Activated T-cell treated with anti-CD3 and anti-CD28 coated beads, Interleukin-2, amount 50 U/mL, for 24 hours (primary cell): ENCODE data around the gene ATG9A.

Experiments
- DNase-seq: peaks from one replicate; pipeline ENCODE4 v3.0.0-alpha.2; 2020
- H3K27ac Mint-ChIP-seq: 2 replicates; pipeline ENCODE4 v1.8.0; 2020; ENCODE audit warnings: mild to moderate bottlenecking, mixed read lengths
- H3K27me3 Mint-ChIP-seq: 2 replicates; pipeline ENCODE4 v1.8.0; 2020; ENCODE audit warnings: mixed read lengths
- H3K36me3 Mint-ChIP-seq: 2 replicates; pipeline ENCODE4 v1.8.0; 2020; ENCODE audit warnings: low read depth, mixed read lengths
- H3K4me1 Mint-ChIP-seq: 2 replicates; pipeline ENCODE4 v1.8.0; 2020; ENCODE audit warnings: low read depth, mixed read lengths
- H3K4me3 Mint-ChIP-seq: 2 replicates; pipeline ENCODE4 v1.8.0; 2020; ENCODE audit warnings: mild to moderate bottlenecking, moderate library complexity, mixed read lengths
- H3K9me3 Mint-ChIP-seq: 2 replicates; pipeline ENCODE4 v1.8.0; 2020; ENCODE audit warnings: mixed read lengths

Gene ATG9A

DNA sequence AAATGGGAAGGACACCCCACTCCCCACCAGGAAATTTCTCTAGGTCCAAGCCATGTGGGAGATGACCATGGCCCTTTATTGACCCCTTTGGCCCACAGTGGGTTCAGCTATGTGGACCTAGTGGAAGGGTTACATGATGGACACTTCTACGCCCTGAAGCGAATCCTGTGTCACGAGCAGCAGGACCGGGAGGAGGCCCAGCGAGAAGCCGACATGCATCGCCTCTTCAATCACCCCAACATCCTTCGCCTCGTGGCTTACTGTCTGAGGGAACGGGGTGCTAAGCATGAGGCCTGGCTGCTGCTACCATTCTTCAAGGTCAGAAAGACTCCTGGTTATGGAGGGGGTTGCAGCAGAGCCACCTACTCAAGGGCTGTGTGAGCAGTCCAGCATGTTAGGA, 17.1 kb upstream of the ATG9A start:
- no peaks in the 10 kb centered on the region for H3K27me3 Mint-ChIP-seq
- H3K4me1 Mint-ChIP-seq = peaks cover 68% of the 10 kb centered on the region
- H3K27ac Mint-ChIP-seq = peak overlapping the region; percentile 99
- H3K9me3 Mint-ChIP-seq = no peaks in the 10 kb centered on the region
- H3K4me3 Mint-ChIP-seq = peak overlapping the region; percentile 98
- peaks cover 61% of the 10 kb centered on the region for H3K36me3 Mint-ChIP-seq
- no peak for DNase-seq

DNA sequence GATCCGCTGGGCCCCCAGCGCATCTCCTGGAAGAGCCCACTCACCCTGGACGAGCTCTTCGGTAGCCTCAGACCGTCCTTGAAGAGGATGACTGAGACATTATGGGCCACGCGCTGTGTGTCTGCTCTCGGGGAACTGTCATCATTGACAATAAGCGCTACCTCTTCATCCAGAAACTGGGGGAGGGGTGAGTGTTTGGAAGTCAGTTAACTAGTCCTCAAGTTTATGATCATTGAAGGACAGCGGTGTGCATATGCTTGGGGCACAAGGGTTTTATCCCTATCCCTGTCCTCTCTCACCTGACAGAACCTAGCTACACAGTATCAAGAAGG, 16.4 kb upstream of the ATG9A start:
- peaks cover 54% of the 10 kb centered on the region for H3K36me3 Mint-ChIP-seq
- H3K4me3 Mint-ChIP-seq = peak overlapping the region; percentile 98
- peak overlapping the region; percentile 99 for H3K27ac Mint-ChIP-seq
- no peaks in the 10 kb centered on the region for H3K9me3 Mint-ChIP-seq
- DNase-seq = no peak
- no peaks in the 10 kb centered on the region for H3K27me3 Mint-ChIP-seq
- H3K4me1 Mint-ChIP-seq = peaks cover 61% of the 10 kb centered on the region

DNA sequence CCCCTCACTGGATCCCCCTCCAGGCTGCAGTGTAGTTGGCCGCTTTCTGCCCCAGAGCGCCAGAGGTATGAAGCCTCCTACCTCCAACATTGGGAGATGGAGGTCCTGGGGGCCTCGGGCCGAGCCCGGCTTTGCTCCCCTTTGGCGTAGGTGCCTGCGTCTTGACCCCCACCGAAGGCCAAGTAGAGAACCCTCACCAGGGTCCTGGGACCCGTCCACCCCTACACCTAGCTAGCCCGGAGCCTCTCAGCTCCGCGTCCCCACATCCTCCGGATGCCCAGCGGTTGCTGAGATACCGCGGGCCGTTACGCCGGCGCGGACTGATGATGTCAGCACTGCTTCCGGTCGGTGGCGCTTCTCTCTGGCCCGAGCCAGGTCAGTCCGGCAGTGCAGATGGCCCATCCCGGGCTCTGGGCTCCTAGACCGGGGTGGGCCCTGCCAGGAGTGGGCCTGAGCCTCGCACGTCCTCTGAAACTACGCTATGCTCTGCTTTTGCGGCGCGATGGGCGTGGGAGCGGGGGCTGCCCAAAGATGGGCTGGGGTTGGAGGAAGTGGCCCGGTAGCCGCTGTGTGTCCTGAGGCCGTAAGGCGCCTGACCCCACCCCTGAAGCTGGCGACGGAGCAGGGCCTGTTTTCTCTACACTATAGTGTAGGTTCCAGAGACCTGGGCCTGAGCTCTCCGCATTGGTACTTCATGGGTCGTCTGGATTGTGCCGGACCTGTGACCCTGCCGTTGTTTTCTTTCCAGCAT, 15.9 kb upstream of the ATG9A start, which contains the start of the genes GLB1L and STK16:
GLB1L (minus strand) TSS at position 297 of the 751 bp plus-strand sequence. CDS start 1,871 bp downstream, outside the sequence.
STK16 (plus strand) TSS at position 332 of the 751 bp plus-strand sequence. CDS start 521 bp downstream, outside the sequence.
- peak within 1 kb of the TSS; percentile 98 for H3K4me3 Mint-ChIP-seq
- DNase-seq = peak; percentile 95
- peak within 1 kb of the TSS; percentile 99 for H3K27ac Mint-ChIP-seq
- no peaks in the 10 kb centered on the region for H3K9me3 Mint-ChIP-seq
- peaks cover 55% of the 10 kb centered on the region for H3K4me1 Mint-ChIP-seq
- H3K27me3 Mint-ChIP-seq = no peaks in the 10 kb centered on the region
- H3K36me3 Mint-ChIP-seq = peaks cover 49% of the 10 kb centered on the region

DNA sequence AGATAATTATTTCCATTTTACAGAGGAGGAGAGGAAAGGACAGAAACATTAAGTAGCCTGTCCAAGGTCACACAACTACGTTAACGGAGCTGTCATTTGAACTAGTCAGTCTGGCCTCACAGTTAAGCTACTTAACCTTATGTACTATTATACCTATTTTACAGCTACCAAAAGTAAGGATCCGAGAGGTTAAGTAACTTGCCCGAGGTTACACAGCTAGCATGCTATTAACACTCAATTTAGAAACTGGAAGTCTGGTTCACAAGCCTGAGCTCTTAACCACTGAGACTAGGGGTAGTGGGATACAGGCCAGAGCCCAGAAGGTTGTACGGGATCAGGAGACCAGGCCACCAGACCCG, 15.3 kb upstream of the ATG9A start:
- peak overlapping the region; percentile 98 for H3K4me3 Mint-ChIP-seq
- H3K27me3 Mint-ChIP-seq = no peaks in the 10 kb centered on the region
- peaks cover 44% of the 10 kb centered on the region for H3K36me3 Mint-ChIP-seq
- no peak for DNase-seq
- H3K9me3 Mint-ChIP-seq = no peaks in the 10 kb centered on the region
- peaks cover 50% of the 10 kb centered on the region for H3K4me1 Mint-ChIP-seq
- H3K27ac Mint-ChIP-seq = peak overlapping the region; percentile 99

DNA sequence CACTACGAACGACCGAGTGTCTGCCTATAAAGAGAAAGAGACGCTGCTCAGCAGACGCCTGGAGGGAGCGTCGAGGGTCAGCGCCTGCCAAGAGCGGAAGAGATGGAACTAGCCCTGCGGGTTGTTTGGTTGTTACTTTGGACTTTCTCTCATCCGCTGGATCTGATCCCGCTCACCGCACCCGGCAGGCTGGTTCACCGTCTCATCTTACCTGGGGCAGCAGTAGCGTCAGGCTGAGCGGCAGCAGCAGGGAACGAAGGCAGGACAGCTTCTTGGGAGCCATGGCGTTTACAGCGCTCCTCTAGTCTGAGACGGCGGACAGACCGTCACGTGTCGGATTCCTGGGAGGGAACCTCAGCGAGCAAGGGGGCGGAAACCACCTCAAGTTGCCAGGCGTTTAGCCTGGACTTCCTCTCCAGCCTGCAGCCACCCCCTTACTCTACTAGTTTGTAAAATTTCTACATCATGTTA, 13.9 kb upstream of the ATG9A start:
- Mint-ChIP-seq H3K4me3 (no peak overlapping the region), H3K9me3 (no peaks in the 10 kb centered on the region), H3K27ac (peak overlapping the region; percentile 22), H3K36me3 (peaks cover 42% of the 10 kb centered on the region), H3K27me3 (no peaks in the 10 kb centered on the region), H3K4me1 (peaks cover 35% of the 10 kb centered on the region)
- no peak for DNase-seq

DNA sequence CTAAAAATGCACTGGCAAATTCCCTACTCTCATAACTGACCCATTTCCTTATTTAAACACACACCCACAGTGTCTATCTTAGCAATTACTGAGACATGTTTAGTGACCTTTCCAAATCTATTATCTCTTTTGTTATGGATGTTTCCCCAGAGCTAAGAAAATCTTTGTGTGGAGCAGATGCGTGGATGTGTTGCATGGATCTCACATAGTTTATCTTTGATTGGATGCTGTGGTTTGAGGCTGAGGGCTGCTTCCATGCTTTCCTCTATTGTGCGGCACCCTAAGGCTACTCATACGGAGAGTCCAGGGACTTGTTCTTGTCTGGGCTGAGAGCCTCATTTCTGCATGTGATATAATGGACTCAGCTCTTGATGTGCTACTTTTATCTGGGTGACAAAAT, 4.9 kb upstream of the ATG9A start:
- Mint-ChIP-seq H3K9me3 (no peaks in the 10 kb centered on the region), H3K4me3 (no peak overlapping the region), H3K36me3 (peaks cover 91% of the 10 kb centered on the region), H3K27ac (no peak overlapping the region), H3K27me3 (no peaks in the 10 kb centered on the region), H3K4me1 (peaks cover 31% of the 10 kb centered on the region)
- DNase-seq = no peak

DNA sequence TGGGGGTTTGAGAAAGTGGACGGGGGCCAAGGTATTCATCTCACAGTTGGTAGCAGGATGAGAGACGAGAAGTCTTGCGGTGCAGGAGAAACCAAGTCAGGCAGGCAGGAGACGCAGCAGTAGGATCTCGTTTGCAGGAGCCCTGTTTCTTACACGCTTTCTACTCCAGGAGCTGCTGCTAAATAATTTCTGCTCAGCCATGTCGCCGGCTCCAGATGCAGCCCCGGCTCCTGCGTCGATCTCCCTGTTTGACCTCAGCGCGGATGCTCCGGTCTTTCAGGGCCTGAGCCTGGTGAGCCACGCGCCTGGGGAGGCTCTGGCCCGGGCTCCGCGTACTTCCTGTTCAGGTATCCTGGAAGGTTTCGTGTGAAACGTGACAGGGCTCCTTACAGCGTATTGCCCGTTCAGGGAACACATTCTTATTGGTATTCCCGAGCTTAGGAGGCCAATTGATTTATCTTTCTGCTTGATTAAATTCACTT, 664 bp upstream of the ATG9A start:
- Mint-ChIP-seq H3K27ac (peak overlapping the region; percentile 98), H3K27me3 (no peaks in the 10 kb centered on the region), H3K9me3 (no peaks in the 10 kb centered on the region), H3K36me3 (peaks cover 84% of the 10 kb centered on the region), H3K4me1 (peaks cover 53% of the 10 kb centered on the region), H3K4me3 (peak overlapping the region; percentile 98)
- DNase-seq = peak; percentile 72

DNA sequence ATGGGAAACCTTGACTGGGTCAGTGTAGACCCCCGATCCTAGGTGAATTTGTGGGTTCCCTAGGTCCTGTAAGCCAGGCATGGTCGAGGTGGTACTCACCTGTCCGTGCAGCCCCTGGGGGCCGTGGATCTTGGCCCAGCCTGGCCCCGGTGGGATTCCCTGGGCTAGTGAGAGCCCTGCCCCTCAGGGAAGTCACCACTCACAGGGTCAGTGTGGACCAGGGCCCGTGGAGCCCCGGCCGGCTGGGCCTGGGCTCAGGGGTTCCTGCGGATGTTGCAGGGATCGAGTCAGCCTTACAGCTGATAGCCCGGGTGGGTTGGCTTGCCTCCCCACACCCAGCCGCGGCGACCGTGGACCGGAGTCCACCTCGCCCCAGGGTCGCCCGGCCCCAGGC, 528 bp downstream of the ATG9A start:
- H3K4me3 Mint-ChIP-seq = peak overlapping the region; percentile 98
- H3K4me1 Mint-ChIP-seq = peaks cover 53% of the 10 kb centered on the region
- no peaks in the 10 kb centered on the region for H3K9me3 Mint-ChIP-seq
- peak; percentile 45 for DNase-seq
- peaks cover 84% of the 10 kb centered on the region for H3K36me3 Mint-ChIP-seq
- H3K27me3 Mint-ChIP-seq = no peaks in the 10 kb centered on the region
- peak overlapping the region; percentile 81 for H3K27ac Mint-ChIP-seq

DNA sequence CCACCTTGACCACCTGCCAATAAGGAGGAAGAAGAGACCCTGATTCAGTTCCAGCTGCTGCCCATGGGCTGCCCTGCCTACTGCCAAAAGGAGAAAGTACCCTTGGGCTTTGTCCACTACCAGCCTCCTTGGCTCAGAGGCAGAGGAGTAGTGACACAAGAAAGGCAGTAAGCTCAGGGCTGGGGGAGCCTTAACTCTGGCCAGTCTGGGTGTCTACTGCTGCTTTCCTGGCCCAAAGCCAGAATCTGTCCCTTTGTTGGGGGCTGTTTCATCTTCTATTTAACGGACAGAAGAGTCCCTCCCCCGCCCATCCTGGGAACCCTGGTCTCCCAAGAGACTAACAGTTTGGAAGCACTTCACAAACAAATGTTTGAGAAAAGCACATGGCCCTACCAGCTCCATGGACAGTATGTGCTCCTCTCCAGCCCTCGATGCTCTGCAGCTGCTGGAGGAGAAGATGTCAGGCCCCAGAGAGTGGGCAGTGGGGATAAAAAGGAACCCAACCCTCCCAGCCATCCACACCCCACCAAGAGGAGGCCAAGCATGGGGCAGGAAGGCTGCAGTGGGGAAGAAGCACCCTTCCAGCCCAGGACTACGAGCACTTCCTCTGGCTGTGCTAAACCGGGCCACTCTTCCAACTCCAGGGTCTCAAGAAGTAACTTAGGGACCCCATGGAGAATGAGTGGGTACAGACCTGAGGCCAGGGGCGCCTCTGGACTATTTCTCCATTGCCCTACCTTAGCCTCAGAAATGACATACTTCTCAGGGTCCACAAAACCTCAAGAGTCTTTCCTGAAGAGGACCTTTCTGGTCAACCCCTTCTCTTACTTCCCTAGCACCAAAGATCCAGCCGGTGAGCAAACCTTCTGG, 1.2 kb downstream of the ATG9A start:
- H3K27ac Mint-ChIP-seq = peak overlapping the region; percentile 81
- H3K4me3 Mint-ChIP-seq = peak overlapping the region; percentile 98
- H3K36me3 Mint-ChIP-seq = peaks cover 84% of the 10 kb centered on the region
- H3K4me1 Mint-ChIP-seq = peaks cover 48% of the 10 kb centered on the region
- H3K9me3 Mint-ChIP-seq = no peaks in the 10 kb centered on the region
- H3K27me3 Mint-ChIP-seq = no peaks in the 10 kb centered on the region
- DNase-seq = no peak

DNA sequence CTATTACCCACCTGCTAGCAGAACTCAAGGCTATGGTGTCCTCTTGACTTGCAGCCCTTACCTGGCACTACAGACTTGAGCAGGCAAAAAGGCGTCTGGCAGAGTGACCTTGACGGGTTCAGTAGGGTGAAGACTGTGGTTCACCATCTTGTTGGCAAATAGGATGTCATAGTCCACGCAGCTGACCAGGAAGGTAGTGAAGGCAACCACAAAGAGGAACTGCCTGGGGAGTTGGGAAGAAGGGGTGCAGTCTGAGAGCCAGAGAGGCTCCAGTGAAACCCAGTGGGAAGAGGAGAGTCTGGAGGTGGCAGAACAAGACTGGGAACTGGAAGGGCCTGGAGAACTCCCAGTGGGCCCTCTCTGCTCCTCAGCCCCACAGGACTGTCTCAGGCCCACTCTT, 4.1 kb downstream of the ATG9A start:
- no peak for DNase-seq
- Mint-ChIP-seq H3K9me3 (no peaks in the 10 kb centered on the region), H3K27me3 (no peaks in the 10 kb centered on the region), H3K4me1 (peaks cover 25% of the 10 kb centered on the region), H3K27ac (peak overlapping the region; percentile 23), H3K4me3 (no peak overlapping the region), H3K36me3 (peaks cover 86% of the 10 kb centered on the region)

DNA sequence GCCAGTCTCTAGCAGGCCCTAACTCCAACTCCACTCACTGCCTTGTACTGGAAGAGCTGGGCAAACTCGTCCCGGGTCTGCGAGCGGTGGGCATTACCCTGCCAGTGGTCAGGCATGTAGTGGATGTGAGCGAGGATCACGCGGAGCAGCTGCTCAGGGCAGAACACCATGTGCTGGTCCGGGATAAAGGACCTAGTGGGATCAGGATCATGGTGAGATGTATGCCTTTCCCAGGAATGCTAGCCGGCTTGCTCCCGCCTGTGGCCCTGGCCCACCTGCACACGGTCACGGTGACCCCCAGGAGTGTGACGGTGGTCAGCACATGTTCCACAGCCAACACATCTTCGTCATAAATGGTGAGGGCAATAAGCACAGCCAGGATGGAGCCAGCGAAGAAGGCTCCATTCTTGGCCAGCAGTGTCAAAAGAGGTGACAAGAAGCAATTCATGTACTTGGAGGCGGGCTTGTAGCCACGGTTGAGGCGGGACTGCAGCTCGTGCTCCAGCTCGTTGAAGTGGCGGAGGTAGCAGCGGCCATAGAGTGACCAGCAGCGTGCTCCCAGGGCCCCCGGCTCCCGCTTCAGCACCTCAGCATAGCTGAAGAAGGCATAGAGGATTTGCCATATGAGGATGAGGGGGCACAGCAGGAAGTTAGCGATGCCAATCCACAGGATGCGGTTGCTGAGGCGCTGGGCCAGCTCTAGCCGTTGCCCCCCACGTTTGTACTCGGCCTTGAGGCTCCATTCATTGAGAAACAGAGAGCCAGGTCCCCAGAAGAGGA, 5.4 kb downstream of the ATG9A start:
- no peak for DNase-seq
- Mint-ChIP-seq H3K9me3 (no peaks in the 10 kb centered on the region), H3K36me3 (peaks cover 90% of the 10 kb centered on the region), H3K27ac (no peak overlapping the region), H3K4me1 (peaks cover 31% of the 10 kb centered on the region), H3K27me3 (no peaks in the 10 kb centered on the region), H3K4me3 (no peak overlapping the region)

DNA sequence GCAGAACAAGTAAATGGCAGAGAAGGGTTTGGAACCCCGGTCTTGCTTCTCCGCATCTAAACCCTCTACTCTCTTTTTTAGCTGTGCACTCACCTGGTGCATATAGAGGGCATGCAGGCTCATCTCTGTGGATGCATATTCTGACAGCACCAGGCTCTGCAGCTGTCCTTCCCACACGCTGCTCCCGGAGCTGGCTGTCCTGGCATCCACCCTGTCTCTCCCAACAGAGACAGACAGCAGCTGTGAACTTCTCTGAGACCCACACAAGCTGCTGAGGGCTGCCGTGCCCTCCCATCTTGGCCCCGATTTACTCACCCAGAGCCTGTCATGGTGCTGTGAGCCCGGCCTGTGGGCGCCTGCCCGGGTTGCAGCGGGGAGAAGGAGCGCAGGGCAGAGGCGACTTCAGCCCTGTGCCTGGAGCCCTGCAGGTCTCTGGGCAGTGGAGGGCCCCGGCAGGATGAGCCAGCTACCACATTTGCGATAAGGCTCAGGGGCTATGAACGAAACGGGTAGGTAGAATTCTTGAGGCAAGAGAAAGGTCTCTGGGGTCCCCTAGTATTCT, 7.4 kb downstream of the ATG9A start:
- no peaks in the 10 kb centered on the region for H3K9me3 Mint-ChIP-seq
- no peak for DNase-seq
- no peak overlapping the region for H3K4me3 Mint-ChIP-seq
- H3K27me3 Mint-ChIP-seq = no peaks in the 10 kb centered on the region
- peaks cover 80% of the 10 kb centered on the region for H3K36me3 Mint-ChIP-seq
- H3K4me1 Mint-ChIP-seq = peaks cover 24% of the 10 kb centered on the region
- H3K27ac Mint-ChIP-seq = peak overlapping the region; percentile 18

DNA sequence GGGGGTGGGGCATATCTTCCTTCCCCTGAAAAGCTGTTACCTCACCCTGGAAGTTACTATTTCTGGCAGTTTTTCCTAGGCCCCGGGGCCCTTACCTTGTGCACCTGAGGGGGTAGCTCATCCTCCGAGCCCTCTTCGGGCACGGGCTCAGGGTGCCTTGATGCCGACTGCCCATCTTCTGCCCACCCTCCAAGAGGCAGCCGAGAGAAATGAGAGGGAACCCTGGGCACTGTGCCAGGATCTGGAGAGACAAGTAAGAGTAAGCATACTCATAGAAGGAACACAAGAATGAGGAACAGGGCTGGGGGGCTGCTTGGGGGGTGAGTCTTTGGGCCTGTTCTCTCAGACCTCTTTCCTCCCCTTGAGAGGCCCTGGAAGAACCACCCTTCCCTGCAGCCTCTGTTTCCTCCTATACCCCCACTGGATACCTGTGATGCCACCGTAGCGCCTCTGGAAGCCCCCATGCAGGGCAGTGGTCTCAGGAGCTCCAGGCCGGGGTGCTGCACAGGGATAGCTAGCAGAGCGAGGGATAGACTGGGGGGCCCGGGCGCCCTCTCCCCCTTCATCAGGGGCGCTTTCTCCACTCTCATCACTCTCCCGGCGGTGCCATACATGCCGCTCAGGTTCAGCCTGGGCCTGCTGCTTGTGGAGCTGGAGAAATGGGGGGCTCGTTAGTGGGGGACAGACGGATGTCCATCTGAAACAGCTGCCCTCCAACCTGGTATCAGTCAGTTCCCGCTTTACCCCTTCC, 8.6 kb downstream of the ATG9A start:
- H3K4me1 Mint-ChIP-seq = peaks cover 31% of the 10 kb centered on the region
- no peaks in the 10 kb centered on the region for H3K9me3 Mint-ChIP-seq
- no peaks in the 10 kb centered on the region for H3K27me3 Mint-ChIP-seq
- no peak overlapping the region for H3K4me3 Mint-ChIP-seq
- DNase-seq = no peak
- H3K27ac Mint-ChIP-seq = no peak overlapping the region
- H3K36me3 Mint-ChIP-seq = peaks cover 83% of the 10 kb centered on the region
